Mucosa of descending colon (tissue), 3 donors: ENCODE results near the gene PITPNC1. TPM values are rescaled to one million over a fixed set of nuclear protein-coding genes. Genes with fewer than 3 reads are reported as not detected.
A peak's percentile ranks its signal among the peaks of the same experiment; 100 is the strongest.

Experiments
- ATAC-seq: fragments of 200-7000 bp; cut with Tn5 transposase; one replicate; pipeline ENCODE4 v1.9.1; 2020; ENCODE audit warnings: mild to moderate bottlenecking, moderate library complexity
- DNase-seq, 3 donors: peaks; one replicate each; pipeline ENCODE4 v3.0.0-alpha.2; 2020
- H3K36me3 ChIP-seq: fragments of 200-600 bp; one replicate; pipeline ENCODE4 v1.8.0; 2021; ENCODE audit warnings: low read depth, mild to moderate bottlenecking
- H3K4me1 ChIP-seq: fragments of 200-600 bp; one replicate; pipeline ENCODE4 v1.8.0; 2021; ENCODE audit warnings: low read depth, mild to moderate bottlenecking
- H3K4me3 ChIP-seq: fragments of 200-600 bp; one replicate; pipeline ENCODE4 v1.8.0; 2021; ENCODE audit warnings: mild to moderate bottlenecking
- H3K9me3 ChIP-seq: fragments of 200-600 bp; one replicate; pipeline ENCODE4 v1.8.0; 2021; ENCODE audit warnings: mild to moderate bottlenecking
- CTCF ChIP-seq: fragments of 200-600 bp; IDR thresholded peaks from one replicate; pipeline ENCODE4 v1.8.0; 2022; ENCODE audit warnings: antibody characterized with exemption, mild to moderate bottlenecking
- intact Hi-C, 2 donors: fragments of 100-400 bp; cut with DNase I in 1 of 2; cut with micrococcal nuclease in 1 of 2; formaldehyde crosslinking; loops; one replicate each; pipeline versions ENCODE4 v1.11.0 to v1.11.1; 2022; cut with DNase I, micrococcal nuclease
- total RNA-seq, 3 donors: library from RNA; stranded (reverse); fragmentation: NEBNext Ultra II Directional in 2 of 3; extraction: Animal tissue kit (Norgen Biotek cat#: 25700) in 2 of 3; gene quantifications; one replicate each; pipeline versions ENCODE4 v1.2.1 to v1.2.4, GENCODE V29; 2021 to 2023
- donor health status: DM: no; HTN: no; CAD: no; lungs with moderate emphysema.
- donor health status: DM: no; HTN: no; CAD: no.
- donor health status: DM: no; HTN: yes; CAD: no.

PITPNC1 gene
- total RNA-seq, 3 donors from 2014 or later, result 10.7 to 11.4 (median 10.9) TPM

- ATAC-seq (peak; percentile 67), DNase-seq (peak in 1 of 3 donors; percentile 82)
- intact Hi-C loops, result loop anchor here in 1 of 2 donors (10.0 kb wide), 1 partner anchor 315 kb away; the partner anchor contains the start of gene PITPNC1
- no peaks in the 10 kb centered on the region for H3K9me3 ChIP-seq
- TF ChIP-seq CTCF, result peak; percentile 46
- H3K4me3 ChIP-seq, result no peak overlapping the region
- no peaks in the 10 kb centered on the region for H3K36me3 ChIP-seq
- H3K4me1 ChIP-seq, result no peaks in the 10 kb centered on the region
Observed at GRCh38 chr17:67689534-67690177, 312.6 kb downstream of the PITPNC1 start.

- Histone ChIP-seq H3K9me3 (no peaks in the 10 kb centered on the region), H3K4me3 (no peak overlapping the region), H3K36me3 (no peaks in the 10 kb centered on the region), H3K4me1 (no peaks in the 10 kb centered on the region)
- intact Hi-C loops, result no loop called here
- no peak for ATAC-seq
- no peak for DNase-seq
- TF ChIP-seq CTCF, result no peak
Observed at GRCh38 chr17:67693811-67694210, 316.7 kb downstream of the PITPNC1 start.

GRCh38 chr17:67696347-67696746 lies 319.3 kb downstream of the PITPNC1 start:
- Histone ChIP-seq H3K9me3 (no peaks in the 10 kb centered on the region), H3K36me3 (no peaks in the 10 kb centered on the region), H3K4me1 (no peaks in the 10 kb centered on the region), H3K4me3 (no peak overlapping the region)
- intact Hi-C loops, result no loop called here
- no peak for TF ChIP-seq CTCF
- ATAC-seq, result no peak
- DNase-seq, result no peak

- DNase-seq (no peak), ATAC-seq (no peak)
- Histone ChIP-seq H3K4me3 (no peak overlapping the region), H3K9me3 (no peaks in the 10 kb centered on the region), H3K36me3 (no peaks in the 10 kb centered on the region), H3K4me1 (no peaks in the 10 kb centered on the region)
- intact Hi-C loops, result no loop called here
- no peak for TF ChIP-seq CTCF
Observed at GRCh38 chr17:67696853-67697498, 319.9 kb downstream of the PITPNC1 start.

- Histone ChIP-seq H3K9me3 (no peaks in the 10 kb centered on the region), H3K4me3 (no peak overlapping the region), H3K4me1 (no peaks in the 10 kb centered on the region), H3K36me3 (no peaks in the 10 kb centered on the region)
- ATAC-seq, result no peak
- intact Hi-C loops, result no loop called here
- no peak for DNase-seq
- no peak for TF ChIP-seq CTCF
Observed at GRCh38 chr17:67700037-67700724, 323.1 kb downstream of the PITPNC1 start.
